HCT116 (cell line): ENCODE measurements around the gene HIGD1A. TPM values are rescaled to one million over a fixed set of nuclear protein-coding genes. Genes with fewer than 3 reads are reported as not detected.
A peak's percentile ranks its signal among the peaks of the same experiment; 100 is the strongest.

Experiments used
- ATAC-seq: fragments of 200-7000 bp; cut with Tn5 transposase; 2 replicates; pipeline ENCODE4 v1.9.1; 2020; ENCODE audit warnings: mild to moderate bottlenecking, moderate library complexity
- BruUV-seq: library from RNA; stranded (reverse); fragments of 400-500 nt; replicated peaks from 2 replicates; lab custom pipeline; 2021; lab: Mats Ljungman, UMichigan
- CTCF ChIA-PET: fragments of 300-600 bp; sonication (Branson Sonifier 250); formaldehyde crosslinking; loops from one replicate; lab custom pipeline; 2021; ENCODE audit warnings: antibody characterized with exemption; lab: Charles Lee
- POLR2A ChIA-PET: fragments of 300-600, 350-600 bp; sonication (Branson Sonifier 250); formaldehyde crosslinking; loops from one replicate; lab custom pipeline; 2021; ENCODE audit warnings: antibody characterized with exemption; lab: Charles Lee
- RAD21 ChIA-PET, 2 experiments: fragments of 300-600 bp; sonication (Branson Sonifier 250); formaldehyde crosslinking; loops; one replicate each; lab custom pipeline; 2023; ENCODE audit warnings: low total read pairs in 2 of 2; ENCODE audit not compliant: uncharacterized antibody in 2 of 2, unreplicated experiment in 2 of 2, low non-redundant PET in 1 of 2; lab: Charles Lee
- DNase-seq: peaks from one replicate; pipeline ENCODE4 v3.0.0-alpha.2; 2010; ENCODE audit warnings: low read depth, low spot score
- H2AFZ ChIP-seq: fragments of 200-600 bp; shearing (Covaris generic), sonication (generic); 2 replicates; pipeline ENCODE4 v1.6.1; 2017; ENCODE audit warnings: low read depth, mixed run types, mixed read lengths, antibody characterized with exemption, low read length; ENCODE audit not compliant: poor library complexity, severe bottlenecking
- H3K27ac ChIP-seq: 2 replicates; pipeline ENCODE4 v1.5.1; 2012; ENCODE audit warnings: low read depth, low read length
- H3K27me3 ChIP-seq: fragments of 200-600 bp; sonication (generic); 2 replicates; pipeline ENCODE4 v1.6.1; 2016; ENCODE audit warnings: mixed run types, low read length, mixed read lengths; ENCODE audit not compliant: insufficient read depth
- H3K36me3 ChIP-seq, 2 experiments: fragments of 200-500 bp in 1 of 2; fragments of 200-600 bp in 1 of 2; sonication (Bioruptor generic) in 1 of 2; sonication (generic) in 1 of 2; 2 replicates each; pipeline versions ENCODE4 v1.5.1 to v1.6.1; 2014 to 2016; ENCODE audit warnings: low read length in 2 of 2, inconsistent platforms in 1 of 2, mixed read lengths in 1 of 2, mixed run types in 1 of 2; ENCODE audit not compliant: insufficient read depth in 2 of 2, control insufficient read depth in 1 of 2
- H3K4me1 ChIP-seq, 2 experiments: fragments of 200-600 bp in 1 of 2; sonication (generic) in 1 of 2; 2 replicates each; pipeline versions ENCODE4 v1.5.1 to v1.6.1; 2012 to 2017; ENCODE audit warnings: low read length in 2 of 2, inconsistent platforms in 1 of 2, mild to moderate bottlenecking in 1 of 2, mixed read lengths in 1 of 2, mixed run types in 1 of 2, moderate library complexity in 1 of 2; ENCODE audit not compliant: insufficient read depth in 2 of 2, control insufficient read depth in 1 of 2
- H3K4me2 ChIP-seq: fragments of 200-600 bp; sonication (generic); 2 replicates; pipeline ENCODE4 v1.6.1; 2017; ENCODE audit warnings: mixed run types, low read length, mixed read lengths
- H3K4me3 ChIP-seq, 2 experiments: fragments of 200-600 bp in 1 of 2; sonication (generic) in 1 of 2; replicated peaks in 1 of 2; 2 replicates each; pipeline ENCODE4 v1.5.1; 2011 to 2016; ENCODE audit warnings: low read length in 2 of 2, control low read depth in 1 of 2, low read depth in 1 of 2, mild to moderate bottlenecking in 1 of 2, mixed read lengths in 1 of 2, mixed run types in 1 of 2
- H3K79me2 ChIP-seq: fragments of 200-600 bp; sonication (generic); 2 replicates; pipeline ENCODE4 v1.6.1; 2017; ENCODE audit warnings: mild to moderate bottlenecking, mixed run types, low read length, moderate library complexity, mixed read lengths; ENCODE audit not compliant: insufficient read depth
- H3K9ac ChIP-seq: fragments of 200-600 bp; sonication (generic); 2 replicates; pipeline ENCODE4 v1.6.1; 2016; ENCODE audit warnings: low read length, mixed read lengths
- H3K9me2 ChIP-seq: fragments of 200-600 bp; sonication (generic), shearing (Covaris generic); 2 replicates; pipeline ENCODE4 v1.6.1; 2017; ENCODE audit warnings: mixed run types, mild to moderate bottlenecking, moderate library complexity; ENCODE audit not compliant: insufficient read depth
- H3K9me3 ChIP-seq, 2 experiments: fragments of 200-500 bp in 1 of 2; fragments of 200-600 bp in 1 of 2; sonication (Bioruptor generic) in 1 of 2; sonication (generic) in 1 of 2; 2 replicates each; pipeline ENCODE4 v1.6.1; 2014 to 2017; ENCODE audit warnings: low read length in 2 of 2, mixed read lengths in 2 of 2, inconsistent platforms in 1 of 2, low read depth in 1 of 2, mild to moderate bottlenecking in 1 of 2, mixed run types in 1 of 2, moderate library complexity in 1 of 2; ENCODE audit not compliant: control insufficient read depth in 1 of 2, insufficient read depth in 1 of 2
- H4K20me1 ChIP-seq: fragments of 200-600 bp; sonication (generic), shearing (Covaris generic); 2 replicates; pipeline ENCODE4 v1.6.1; 2017; ENCODE audit warnings: mixed run types, mild to moderate bottlenecking, moderate library complexity; ENCODE audit not compliant: insufficient read depth
- CBX3 ChIP-seq: IDR thresholded peaks from 2 replicates; pipeline ENCODE4 v1.6.1; 2012; ENCODE audit warnings: low read depth
- CEBPB ChIP-seq: IDR thresholded peaks from 2 replicates; pipeline ENCODE4 v1.6.1; 2012; ENCODE audit warnings: low read depth
- ELF1 ChIP-seq: IDR thresholded peaks from 2 replicates; pipeline ENCODE4 v1.6.1; 2012; ENCODE audit warnings: low read depth, borderline replicate concordance
- EZH2phosphoT487 ChIP-seq: fragments of 200-600 bp; IDR thresholded peaks from 2 replicates; pipeline ENCODE4 v1.6.1; 2018; ENCODE audit warnings: antibody characterized with exemption, borderline replicate concordance
- MAX ChIP-seq: IDR thresholded peaks from 2 replicates; pipeline ENCODE4 v1.6.1; 2012
- POLR2A ChIP-seq: IDR thresholded peaks from 2 replicates; pipeline ENCODE4 v1.7.0; 2011; ENCODE audit warnings: borderline replicate concordance; ENCODE audit not compliant: insufficient read depth, insufficient read length; ENCODE audit errors: extremely low read depth
- POLR2AphosphoS5 ChIP-seq: IDR thresholded peaks from 2 replicates; pipeline ENCODE4 v1.6.1; 2011; ENCODE audit warnings: mild to moderate bottlenecking, low read depth, low read length, moderate library complexity
- RAD21 ChIP-seq: IDR thresholded peaks from 2 replicates; pipeline ENCODE4 v1.6.1; 2012; ENCODE audit warnings: low read depth, mild to moderate bottlenecking
- REST ChIP-seq: IDR thresholded peaks from 2 replicates; pipeline ENCODE4 v1.6.1; 2012; ENCODE audit warnings: low read depth
- SIN3A ChIP-seq: IDR thresholded peaks from 2 replicates; pipeline ENCODE4 v1.6.1; 2012; ENCODE audit warnings: low read depth
- SP1 ChIP-seq: IDR thresholded peaks from 2 replicates; pipeline ENCODE4 v1.6.1; 2012; ENCODE audit warnings: low read depth
- SRF ChIP-seq: IDR thresholded peaks from 2 replicates; pipeline ENCODE4 v1.6.1; 2012; ENCODE audit warnings: low read depth
- TCF7L2 ChIP-seq: IDR thresholded peaks from 2 replicates; pipeline ENCODE4 v1.7.0; 2011; ENCODE audit warnings: borderline replicate concordance, inconsistent platforms; ENCODE audit not compliant: insufficient read depth, insufficient read length; ENCODE audit errors: extremely low read depth
- YY1 ChIP-seq: IDR thresholded peaks from 2 replicates; pipeline ENCODE4 v1.6.1; 2011; ENCODE audit warnings: low read length, low read depth, moderate library complexity, mild to moderate bottlenecking; ENCODE audit not compliant: insufficient replicate concordance; ENCODE audit errors: extremely low read depth
- ZBTB33 ChIP-seq: IDR thresholded peaks from 2 replicates; pipeline ENCODE4 v1.6.1; 2011; ENCODE audit warnings: mild to moderate bottlenecking, low read length, moderate library complexity; ENCODE audit not compliant: insufficient replicate concordance; ENCODE audit errors: extremely low read depth
- ZFX ChIP-seq: fragments of 450-650 bp; IDR thresholded peaks from 2 replicates; pipeline ENCODE4 v1.6.1; 2017
- ZNF274 ChIP-seq: fragments of 200-500 bp; sonication (Bioruptor generic); IDR thresholded peaks from 2 replicates; pipeline ENCODE4 v1.6.1; 2014; ENCODE audit warnings: mild to moderate bottlenecking, low read depth, low read length, inconsistent platforms
- intact Hi-C: fragments of 100-400 bp; cut with micrococcal nuclease; formaldehyde crosslinking; loops from 2 replicates; pipeline ENCODE4 v1.10.0; 2022
- total RNA-seq: library from RNA; stranded (reverse); gene quantifications from one replicate; pipeline ENCODE4 v1.2.1, GENCODE V29; 2021; ENCODE audit not compliant: unreplicated experiment

Gene HIGD1A
- total RNA-seq, 1 experiment from 2014 or later, result 71.2 TPM

GRCh38 chr3:42795621-42796181, 8.6 kb downstream of the HIGD1A start:
- ChIA-PET POLR2A (no interaction called here), RAD21 (interaction anchor here in 1 of 2 experiments (0.5 kb wide), 1 partner anchor 112 kb away, joined by 3 read pairs; no protein-coding TSS in a partner anchor), CTCF (no interaction called here)
- Histone ChIP-seq H4K20me1 (no peaks in the 10 kb centered on the region), H3K27me3 (no peaks in the 10 kb centered on the region), H3K4me2 (no peak overlapping the region), H3K4me3 (no peak overlapping the region), H2AFZ (no peak overlapping the region), H3K79me2 (peaks cover 56% of the 10 kb centered on the region), H3K9me3 (no peaks in the 10 kb centered on the region), H3K27ac (no peak overlapping the region), H3K4me1 (no peaks in the 10 kb centered on the region), H3K36me3 (peaks cover 7 to 8% of the 10 kb centered on the region in 2 experiments; a peak in 3 of 4 replicates), H3K9ac (no peak overlapping the region), H3K9me2 (no peaks in the 10 kb centered on the region)
- TSS peak; percentile 7 for BruUV-seq
- DNase-seq, result no peak
- TF ChIP-seq CEBPB (no peak), YY1 (no peak), SIN3A (no peak), MAX (no peak), SP1 (no peak), TCF7L2 (no peak), EZH2phosphoT487 (no peak), REST (no peak), POLR2AphosphoS5 (no peak), RAD21 (no peak), ZNF274 (no peak), CBX3 (no peak), POLR2A (no peak), ELF1 (no peak), SRF (no peak), ZFX (no peak), ZBTB33 (no peak)
- intact Hi-C loops, result no loop called here
- no peak for ATAC-seq
